ENCODE results near the gene SLC16A12.

DNA sequence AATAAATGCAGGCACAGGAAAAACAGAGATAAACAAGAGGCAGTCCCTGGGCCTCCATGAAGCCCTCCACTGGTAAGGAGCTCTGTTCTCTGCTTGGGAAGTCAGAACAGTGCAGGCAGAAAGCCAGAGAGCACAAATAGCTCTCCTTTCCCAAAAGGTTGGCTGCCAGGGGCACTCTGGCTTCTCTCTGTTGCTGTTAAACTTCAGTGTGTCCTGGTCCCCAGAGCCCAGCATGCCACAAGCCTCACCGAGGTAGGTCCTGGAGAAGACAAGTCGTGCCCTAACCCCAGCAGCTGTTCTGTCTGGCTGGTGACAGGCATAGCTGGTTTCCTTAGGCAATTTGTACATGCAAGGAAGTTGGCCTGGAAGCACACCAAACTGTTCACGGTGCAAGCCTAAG lies 17.3 kb downstream of the SLC16A12 start:
- TF ChIP-seq ZNF274 (IDR thresholded peaks at IDR 0.05; ENCODE audit: low read length) = no peak
- TF ChIP-seq ZNF274 (tag by site-specific recombination; IDR thresholded peaks at IDR 0.05; ENCODE audit: borderline replicate concordance) = no peak
- TF ChIP-seq ZSCAN4 (tag by site-specific recombination; IDR thresholded peaks at IDR 0.05) = no peak
- no peak for TF ChIP-seq ZNF341 (tag by site-specific recombination; IDR thresholded peaks at IDR 0.05; ENCODE audit: low read depth)
